ENCODE measurements around the gene SPATA21.

DNA sequence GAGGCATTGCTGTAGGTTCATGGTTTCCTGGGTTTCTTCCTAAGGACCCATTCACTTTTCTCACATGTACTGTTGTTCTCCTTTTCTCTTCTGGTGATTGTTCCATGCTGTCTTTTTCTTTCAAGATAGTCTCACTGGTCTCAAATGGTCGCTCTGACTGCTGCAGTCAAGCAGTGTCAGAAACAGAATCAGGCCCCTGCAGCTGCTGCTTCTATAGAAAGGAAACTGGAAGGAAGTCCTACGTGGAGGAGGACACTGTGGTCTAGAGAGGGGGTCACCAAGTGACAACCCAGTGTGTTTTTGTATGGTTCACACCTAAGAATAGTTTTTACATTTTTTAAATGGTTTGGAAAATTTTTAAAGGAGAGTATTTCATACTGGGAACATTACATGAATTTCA, 5.7 kb upstream of the SPATA21 start:
- TF ChIP-seq TAF1 (IDR thresholded peaks at IDR 0.05; ENCODE audit: borderline replicate concordance, low read depth, low read length) (no peak), POLR2A (IDR thresholded peaks at IDR 0.05; ENCODE audit: low read depth, low read length) (no peak)
